Vagina (tissue), 2 donors: Measurements from ENCODE around the gene GDAP2.

Source experiments
- POLR2A ChIP-seq, 2 donors: fragments of 450-650 bp; IDR thresholded peaks; one replicate each; pipeline ENCODE4 v1.6.1; 2017; ENCODE audit warnings: antibody characterized with exemption in 2 of 2, mild to moderate bottlenecking in 2 of 2, moderate library complexity in 2 of 2
- POLR2AphosphoS5 ChIP-seq, 2 donors: sonication (generic); formaldehyde crosslinking; IDR thresholded peaks; one replicate each; pipeline ENCODE4 v1.9.0; 2017; ENCODE audit warnings: antibody characterized with exemption in 2 of 2, mild to moderate bottlenecking in 2 of 2, low read depth in 1 of 2; ENCODE audit not compliant: insufficient read depth in 1 of 2
- TF ChIP-seq, protein P1 (sequence below), 3 experiments: fragments of 450-650 bp in 2 of 3; fragments of 200-600 bp in 1 of 3; sonication (generic) in 1 of 3; IDR thresholded peaks; one replicate each; pipeline ENCODE4 v1.5.1; 2017 to 2019; ENCODE audit warnings: antibody characterized with exemption in 3 of 3, mild to moderate bottlenecking in 2 of 3, moderate library complexity in 2 of 3

DNA sequence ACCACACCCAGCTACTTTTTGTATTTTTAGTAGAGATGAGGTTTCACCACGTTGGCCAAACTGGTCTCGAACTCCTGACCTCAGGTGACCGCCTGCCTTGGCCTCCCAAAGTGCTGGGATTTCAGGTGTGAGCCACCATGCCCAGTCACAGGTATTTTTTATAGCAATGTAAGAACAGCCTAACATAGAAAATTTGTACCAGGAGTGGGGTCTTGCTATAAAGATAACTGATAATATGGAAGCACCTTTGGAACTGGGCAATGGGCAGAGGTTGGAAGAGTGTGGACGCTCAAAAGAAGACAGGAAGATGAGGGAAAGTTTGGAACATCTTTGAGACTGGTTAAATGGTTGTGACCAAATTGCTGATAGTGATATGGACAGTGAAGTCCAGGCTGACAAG, 99.2 kb downstream of the GDAP2 start:
- TF ChIP-seq, protein P1, sequence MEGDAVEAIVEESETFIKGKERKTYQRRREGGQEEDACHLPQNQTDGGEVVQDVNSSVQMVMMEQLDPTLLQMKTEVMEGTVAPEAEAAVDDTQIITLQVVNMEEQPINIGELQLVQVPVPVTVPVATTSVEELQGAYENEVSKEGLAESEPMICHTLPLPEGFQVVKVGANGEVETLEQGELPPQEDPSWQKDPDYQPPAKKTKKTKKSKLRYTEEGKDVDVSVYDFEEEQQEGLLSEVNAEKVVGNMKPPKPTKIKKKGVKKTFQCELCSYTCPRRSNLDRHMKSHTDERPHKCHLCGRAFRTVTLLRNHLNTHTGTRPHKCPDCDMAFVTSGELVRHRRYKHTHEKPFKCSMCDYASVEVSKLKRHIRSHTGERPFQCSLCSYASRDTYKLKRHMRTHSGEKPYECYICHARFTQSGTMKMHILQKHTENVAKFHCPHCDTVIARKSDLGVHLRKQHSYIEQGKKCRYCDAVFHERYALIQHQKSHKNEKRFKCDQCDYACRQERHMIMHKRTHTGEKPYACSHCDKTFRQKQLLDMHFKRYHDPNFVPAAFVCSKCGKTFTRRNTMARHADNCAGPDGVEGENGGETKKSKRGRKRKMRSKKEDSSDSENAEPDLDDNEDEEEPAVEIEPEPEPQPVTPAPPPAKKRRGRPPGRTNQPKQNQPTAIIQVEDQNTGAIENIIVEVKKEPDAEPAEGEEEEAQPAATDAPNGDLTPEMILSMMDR (IDR thresholded peaks at IDR 0.05) = no peak
- TF ChIP-seq POLR2A (IDR thresholded peaks at IDR 0.05) = no peak
- no peak for TF ChIP-seq POLR2AphosphoS5 (IDR thresholded peaks at IDR 0.05; ENCODE audit: insufficient read depth in 1 of 2, low read depth in 1 of 2)
